Naive thymus-derived CD8-positive, alpha-beta T cell (primary cell): ENCODE data around the gene TMEM18. TPM values are rescaled to one million over a fixed set of nuclear protein-coding genes. Genes with fewer than 3 reads are reported as not detected.

ENCODE experiments used
- ATAC-seq, 2 donors: fragments of 150-1000 bp; cut with Tn5 transposase in 1 of 2; sonication (Bioruptor Pico), chemical (Tn5 transposase) in 1 of 2; 1 replicate in 1 of 2; 2 replicates in 1 of 2; pipeline ENCODE4 v1.10.0; 2021; ENCODE audit warnings: mild to moderate bottlenecking in 2 of 2, moderate library complexity in 2 of 2
- POLR2A ChIA-PET: fragments of 350-600 bp; sonication (Branson Sonifier 250); formaldehyde crosslinking; loops from one replicate; lab custom pipeline; 2021; ENCODE audit warnings: antibody characterized with exemption; lab: Charles Lee
- DNase-seq, 10 donors: peaks; one replicate each; pipeline versions ENCODE4 v3.0.0 to v3.0.0-alpha.2; 2020 to 2022
- H3K27ac Mint-ChIP-seq, 10 donors: one replicate each; pipeline ENCODE4 v1.8.0; 2020 to 2022; ENCODE audit warnings: mild to moderate bottlenecking in 10 of 10, mixed read lengths in 10 of 10, moderate library complexity in 4 of 10, inconsistent platforms in 1 of 10
- H3K27me3 Mint-ChIP-seq, 5 donors: one replicate each; pipeline ENCODE4 v1.8.0; 2021 to 2022; ENCODE audit warnings: mixed read lengths in 5 of 5
- H3K36me3 Mint-ChIP-seq, 3 donors: one replicate each; pipeline ENCODE4 v1.8.0; 2020 to 2022; ENCODE audit warnings: mixed read lengths in 3 of 3, mild to moderate bottlenecking in 2 of 3, inconsistent platforms in 1 of 3
- H3K4me1 Mint-ChIP-seq, 4 donors: one replicate each; pipeline ENCODE4 v1.8.0; 2021 to 2022; ENCODE audit warnings: mixed read lengths in 4 of 4
- H3K4me3 Mint-ChIP-seq, 10 donors: one replicate each; pipeline ENCODE4 v1.8.0; 2020 to 2022; ENCODE audit warnings: mild to moderate bottlenecking in 10 of 10, mixed read lengths in 10 of 10, moderate library complexity in 6 of 10, inconsistent platforms in 1 of 10
- H3K9me3 Mint-ChIP-seq, 9 donors: one replicate each; pipeline ENCODE4 v1.8.0; 2020 to 2022; ENCODE audit warnings: mixed read lengths in 9 of 9, mild to moderate bottlenecking in 3 of 9, inconsistent platforms in 1 of 9, moderate library complexity in 1 of 9
- polyA plus RNA-seq, 3 donors: library from polyadenylated mRNA; unstranded; fragments of 300-500 nt; fragmentation: Illumina TruSeq; gene quantifications; one replicate each; pipeline ENCODE4 v1.2.3, GENCODE V29; 2021
- total RNA-seq, 8 experiments: library from RNA in 2 of 8; stranded (reverse) in 2 of 8; gene quantifications; one replicate each; pipeline ENCODE4 v1.2.3 and lab custom pipeline; 2021 to 2026

Gene TMEM18
- total and polyA plus RNA-seq, 5 experiments from 2014 or later, result 22.1 to 41.4 (median 29.8) TPM

DNA sequence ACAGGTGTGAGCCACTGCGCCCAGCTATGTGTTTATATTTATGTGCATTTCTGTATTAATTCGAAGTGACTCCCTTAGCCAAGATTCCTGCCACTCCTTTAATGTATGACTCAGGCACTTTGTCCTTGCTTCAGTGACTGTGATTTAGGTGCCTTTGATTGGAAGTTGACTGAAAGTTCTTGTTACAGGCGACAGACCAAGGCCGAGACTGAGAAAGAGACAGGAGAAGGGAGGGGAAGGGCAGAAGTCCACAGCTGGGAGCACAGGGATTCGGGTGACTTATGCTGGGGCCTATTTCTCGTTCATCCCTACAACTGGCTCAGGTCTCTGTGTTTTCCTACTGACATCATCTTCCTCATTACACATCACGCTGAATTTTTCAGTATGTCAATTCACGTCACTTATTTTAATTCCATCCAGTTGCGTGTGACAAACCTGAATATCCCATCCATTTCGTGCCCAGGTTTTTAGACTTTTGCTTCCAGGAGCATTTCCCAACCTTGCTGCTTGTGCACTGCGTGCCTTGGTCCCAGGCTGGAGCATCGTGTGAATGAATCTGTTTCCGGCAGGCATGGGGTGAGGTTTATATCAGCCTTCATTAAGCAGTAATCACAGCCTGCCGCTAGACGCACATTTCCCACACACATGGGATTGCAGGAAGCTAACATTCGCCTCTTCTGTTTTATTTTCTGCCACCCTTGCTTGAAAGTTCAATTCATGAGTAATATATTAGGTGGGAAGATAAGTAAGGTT is 42.4 kb downstream of the TMEM18 start:
- Mint-ChIP-seq H3K27ac (peak overlapping the region in 1 of 10 donors; percentile 13), H3K9me3 (peaks cover 0 to 4% (median 0%) of the 10 kb centered on the region in 9 donors), H3K36me3 (peaks cover 0 to 3% (median 0%) of the 10 kb centered on the region in 3 donors), H3K4me3 (peak overlapping the region in 1 of 10 donors; percentile 33), H3K4me1 (peaks cover 4 to 6% (median 6%) of the 10 kb centered on the region in 4 donors), H3K27me3 (peaks cover 0 to 3% (median 0%) of the 10 kb centered on the region in 5 donors)
- ATAC-seq (no peak), DNase-seq (no peak)
- POLR2A ChIA-PET, result no interaction called here

DNA sequence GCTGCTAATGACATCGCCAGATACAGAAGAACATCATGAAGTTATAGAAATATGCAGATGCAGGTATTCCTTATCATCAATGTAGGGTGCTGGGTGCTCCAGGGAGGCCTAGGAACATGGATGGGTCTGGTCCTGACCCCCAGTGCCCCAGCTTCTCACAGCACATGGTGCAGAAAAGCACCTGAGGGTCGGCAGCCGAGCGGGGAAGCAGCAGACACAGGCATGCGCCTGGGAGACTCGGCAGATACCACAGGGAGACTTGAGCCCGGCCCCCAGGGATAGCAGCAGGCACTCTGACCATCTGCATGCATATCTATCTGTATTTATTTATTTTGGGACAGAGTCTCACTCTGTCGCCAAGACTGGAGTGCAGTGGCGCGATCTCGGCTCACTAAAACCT is 43.2 kb downstream of the TMEM18 start:
- H3K4me3 Mint-ChIP-seq, result peak overlapping the region in 1 of 10 donors; percentile 2
- ATAC-seq (no peak), DNase-seq (no peak)
- peaks cover 4 to 6% (median 6%) of the 10 kb centered on the region in 4 donors for H3K4me1 Mint-ChIP-seq
- peaks cover 0 to 6% (median 0%) of the 10 kb centered on the region in 5 donors for H3K27me3 Mint-ChIP-seq
- peaks cover 0 to 3% (median 0%) of the 10 kb centered on the region in 3 donors for H3K36me3 Mint-ChIP-seq
- peaks cover 0 to 4% (median 0%) of the 10 kb centered on the region in 9 donors for H3K9me3 Mint-ChIP-seq
- no peak overlapping the region for H3K27ac Mint-ChIP-seq
- POLR2A ChIA-PET, result no interaction called here

DNA sequence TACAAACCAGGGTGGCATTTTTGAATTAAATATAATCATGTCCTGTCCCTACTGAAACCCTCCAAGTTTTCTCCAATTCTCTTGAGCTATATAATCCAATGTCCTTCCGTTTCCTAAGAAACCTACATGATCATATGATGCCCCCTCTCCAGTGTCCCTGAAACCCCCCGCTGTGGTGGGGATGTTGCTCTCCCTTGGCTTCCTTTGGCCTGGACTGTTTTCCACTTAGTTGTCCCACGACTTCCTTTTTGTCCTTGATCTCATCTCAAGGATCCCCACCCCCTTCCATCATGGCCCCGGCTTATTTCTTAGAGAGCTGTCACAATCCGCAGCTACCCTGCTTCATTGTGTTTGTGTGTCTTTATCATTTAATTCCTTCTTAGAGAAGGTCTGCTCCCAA is 43.8 kb downstream of the TMEM18 start:
- Mint-ChIP-seq H3K4me1 (peaks cover 4 to 6% (median 6%) of the 10 kb centered on the region in 4 donors), H3K36me3 (peaks cover 0 to 3% (median 0%) of the 10 kb centered on the region in 3 donors), H3K27ac (no peak overlapping the region), H3K4me3 (no peak overlapping the region), H3K9me3 (peaks cover 0 to 4% (median 0%) of the 10 kb centered on the region in 9 donors), H3K27me3 (peaks cover 0 to 9% (median 0%) of the 10 kb centered on the region in 5 donors)
- DNase-seq (no peak), ATAC-seq (no peak)
- POLR2A ChIA-PET, result no interaction called here

DNA sequence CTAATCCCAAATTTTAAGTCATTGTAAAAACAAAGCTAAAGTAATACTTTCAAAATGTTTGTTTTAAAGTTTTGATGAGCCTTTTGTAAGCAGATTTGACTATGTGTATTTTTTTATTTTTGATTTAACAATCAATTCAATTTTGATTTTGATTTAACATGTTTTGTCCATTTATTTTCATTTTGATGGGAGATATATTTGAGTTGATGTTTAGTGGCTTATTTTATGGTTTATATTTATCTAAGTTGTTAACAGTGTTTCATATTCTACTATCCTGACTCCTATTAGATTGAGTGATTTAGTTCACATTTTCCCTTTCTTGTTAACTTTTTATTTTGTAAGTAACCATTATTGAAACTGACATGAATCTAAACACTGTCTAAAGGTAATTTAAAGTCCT is 44.7 kb downstream of the TMEM18 start:
- Mint-ChIP-seq H3K4me3 (no peak overlapping the region), H3K36me3 (peaks cover 0 to 3% (median 0%) of the 10 kb centered on the region in 3 donors), H3K9me3 (peaks cover 0 to 4% (median 0%) of the 10 kb centered on the region in 9 donors), H3K27me3 (peaks cover 0 to 11% (median under 1%) of the 10 kb centered on the region in 5 donors), H3K4me1 (peaks cover 4 to 6% (median 6%) of the 10 kb centered on the region in 4 donors), H3K27ac (no peak overlapping the region)
- POLR2A ChIA-PET, result interaction anchor here (0.6 kb wide), 1 partner anchor 11 kb away, joined by 3 read pairs; no protein-coding TSS in a partner anchor
- ATAC-seq, result no peak
- DNase-seq, result no peak

DNA sequence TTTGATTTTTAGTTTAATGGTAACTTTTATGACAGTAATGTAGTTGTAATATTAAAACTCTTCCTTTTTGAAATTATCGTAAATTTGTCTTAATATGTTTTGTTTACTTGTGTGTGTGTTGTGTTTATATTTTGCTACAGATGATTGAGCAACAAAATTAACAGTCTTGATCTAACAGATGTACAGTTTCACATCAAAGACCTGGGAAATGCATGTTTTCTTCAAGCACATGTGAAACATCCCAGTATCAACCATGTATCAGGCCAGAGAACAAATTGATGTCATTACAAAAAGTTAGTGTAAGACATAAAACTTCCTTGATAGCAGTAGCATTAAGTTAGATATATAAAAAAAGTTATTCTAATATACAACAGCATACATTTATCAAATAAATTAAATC is 45.5 kb downstream of the TMEM18 start:
- H3K4me3 Mint-ChIP-seq, result no peak overlapping the region
- POLR2A ChIA-PET, result no interaction called here
- H3K9me3 Mint-ChIP-seq, result peaks cover 0 to 4% (median 0%) of the 10 kb centered on the region in 9 donors
- H3K4me1 Mint-ChIP-seq, result peaks cover 0 to 2% (median 1%) of the 10 kb centered on the region in 4 donors
- DNase-seq (no peak), ATAC-seq (no peak)
- H3K36me3 Mint-ChIP-seq, result peaks cover 0 to 3% (median 0%) of the 10 kb centered on the region in 3 donors
- peaks cover 0 to 11% (median 2%) of the 10 kb centered on the region in 5 donors for H3K27me3 Mint-ChIP-seq
- H3K27ac Mint-ChIP-seq, result no peak overlapping the region

DNA sequence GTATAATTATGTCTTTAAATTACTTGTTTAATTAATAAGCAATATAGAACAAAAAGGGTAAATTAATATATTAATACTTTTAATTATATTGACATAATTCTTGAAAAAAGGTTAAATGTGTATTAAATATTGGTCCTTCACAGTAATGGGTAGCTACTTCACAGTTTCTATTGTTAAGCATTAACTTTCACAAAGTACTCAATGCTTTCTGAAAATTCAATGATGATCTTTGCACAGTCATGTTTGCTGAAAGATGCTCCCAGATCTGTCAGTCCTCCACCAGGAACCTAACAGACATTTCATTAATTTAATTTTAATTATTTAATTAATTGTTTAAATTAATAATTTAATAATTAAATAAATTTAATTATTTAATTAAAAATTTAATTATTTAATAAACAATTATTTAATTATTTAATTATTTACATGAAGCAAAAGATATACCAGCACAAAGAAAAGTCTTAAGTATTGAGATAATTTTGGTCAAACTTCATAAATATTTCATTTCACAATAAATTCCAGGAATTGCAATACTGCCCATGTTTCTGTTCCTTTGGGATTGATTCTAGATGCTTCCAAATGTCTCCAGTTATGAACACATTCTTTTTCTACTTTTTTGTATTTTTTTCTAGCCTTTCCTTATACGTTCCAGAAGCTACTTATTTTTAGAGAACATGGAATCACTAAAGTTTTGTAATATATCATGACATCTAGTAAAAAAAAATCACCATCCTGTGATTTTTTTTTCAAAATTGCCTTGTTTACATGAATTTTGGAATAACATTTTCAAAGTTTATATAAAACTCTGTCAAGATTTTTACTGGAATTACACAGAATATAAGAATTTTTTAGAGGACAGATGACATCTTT is 46.5 kb downstream of the TMEM18 start:
- peaks cover 0 to 4% (median 0%) of the 10 kb centered on the region in 9 donors for H3K9me3 Mint-ChIP-seq

DNA sequence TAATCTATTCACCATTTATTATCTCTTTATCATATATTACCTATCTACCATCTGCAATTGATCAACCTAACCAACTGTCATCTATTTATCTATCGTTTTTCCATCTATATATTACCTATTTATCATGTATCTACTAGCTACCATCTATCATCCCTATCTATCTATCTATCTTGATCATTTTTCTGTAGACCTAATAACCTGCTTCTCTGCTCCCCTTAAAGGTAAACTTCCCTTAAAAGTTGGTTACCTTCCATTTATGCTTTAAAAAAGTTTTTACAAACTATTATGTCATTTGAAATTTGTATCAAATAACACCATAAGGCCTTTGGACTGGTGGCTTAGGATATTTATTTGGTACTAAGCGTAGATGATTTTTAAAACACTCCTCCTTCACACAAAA is 47.2 kb downstream of the TMEM18 start:
- Mint-ChIP-seq H3K27me3 (peaks cover 0 to 11% (median 3%) of the 10 kb centered on the region in 5 donors), H3K4me3 (no peak overlapping the region), H3K4me1 (no peaks in the 10 kb centered on the region), H3K36me3 (peaks cover 0 to 3% (median 0%) of the 10 kb centered on the region in 3 donors), H3K27ac (no peak overlapping the region), H3K9me3 (peaks cover 0 to 4% (median 0%) of the 10 kb centered on the region in 9 donors)
- DNase-seq (no peak), ATAC-seq (no peak)
- POLR2A ChIA-PET, result no interaction called here

More for the DNA sequence above, 46.5 kb downstream of the TMEM18 start:
- Mint-ChIP-seq H3K27me3 (peaks cover 0 to 10% (median 2%) of the 10 kb centered on the region in 5 donors), H3K4me1 (no peaks in the 10 kb centered on the region), H3K36me3 (peaks cover 0 to 3% (median 0%) of the 10 kb centered on the region in 3 donors), H3K27ac (no peak overlapping the region), H3K4me3 (no peak overlapping the region)
- POLR2A ChIA-PET, result no interaction called here
- DNase-seq, result no peak
- no peak for ATAC-seq

DNA sequence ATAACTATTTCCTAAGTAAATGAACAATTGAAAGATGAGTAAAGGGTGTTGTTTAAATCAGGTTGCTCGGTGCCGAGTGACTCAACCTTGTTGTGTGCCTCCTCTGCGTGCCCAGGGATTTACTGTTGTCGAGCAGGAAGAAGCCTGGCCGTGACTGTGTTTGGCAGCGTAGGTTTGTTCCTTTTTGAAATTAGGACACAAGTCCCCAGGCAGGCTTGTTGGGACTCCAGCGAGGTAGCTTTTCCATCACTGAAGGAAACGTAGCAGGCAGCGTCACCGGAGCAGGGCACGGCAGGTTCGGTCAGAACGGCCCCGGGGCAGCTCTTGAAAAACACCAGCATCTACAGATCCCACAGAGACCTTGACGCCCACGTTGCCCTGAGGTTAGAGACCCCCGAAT is 48.6 kb downstream of the TMEM18 start:
- peaks cover 0 to 12% (median 3%) of the 10 kb centered on the region in 5 donors for H3K27me3 Mint-ChIP-seq
- no peak overlapping the region for H3K27ac Mint-ChIP-seq
- H3K4me1 Mint-ChIP-seq, result no peaks in the 10 kb centered on the region
- H3K9me3 Mint-ChIP-seq, result peaks cover 0 to 4% (median 0%) of the 10 kb centered on the region in 9 donors
- H3K4me3 Mint-ChIP-seq, result no peak overlapping the region
- H3K36me3 Mint-ChIP-seq, result peaks cover 0 to 3% (median 0%) of the 10 kb centered on the region in 3 donors
- POLR2A ChIA-PET, result no interaction called here
- ATAC-seq (no peak), DNase-seq (no peak)

DNA sequence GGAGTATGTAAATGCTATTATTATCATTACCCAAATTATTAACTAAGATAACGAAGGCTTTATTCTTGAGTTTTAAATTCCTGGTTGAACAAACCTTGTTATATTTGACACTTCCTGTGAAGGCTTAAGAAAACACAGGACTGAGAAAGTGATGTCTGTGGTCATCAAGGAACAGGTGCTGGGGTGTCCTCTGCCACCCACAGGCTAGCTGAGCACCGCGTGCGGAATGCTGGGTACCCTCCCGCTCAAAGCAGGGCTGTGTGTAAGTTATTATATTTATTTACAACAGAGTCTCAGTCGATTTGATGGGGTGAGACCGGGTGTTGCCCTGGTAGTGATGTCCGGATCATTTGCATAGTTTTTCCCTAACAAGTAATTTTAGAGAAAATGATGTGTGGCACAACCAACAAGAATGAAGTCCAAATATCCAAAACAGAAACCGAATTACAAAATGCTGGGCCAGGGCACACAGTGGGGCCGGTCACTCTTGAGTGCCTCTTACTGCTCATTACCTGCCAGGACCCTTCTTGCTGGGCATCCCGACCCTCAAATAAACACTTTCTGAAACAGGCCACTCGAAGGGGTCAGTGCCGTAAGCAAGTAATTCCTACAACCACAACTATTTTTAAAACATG is 49.2 kb downstream of the TMEM18 start:
- peaks cover 0 to 3% (median 0%) of the 10 kb centered on the region in 3 donors for H3K36me3 Mint-ChIP-seq
- DNase-seq, result no peak
- H3K4me3 Mint-ChIP-seq, result no peak overlapping the region
- POLR2A ChIA-PET, result no interaction called here
- no peak overlapping the region for H3K27ac Mint-ChIP-seq
- H3K27me3 Mint-ChIP-seq, result peaks cover 0 to 12% (median 3%) of the 10 kb centered on the region in 5 donors
- H3K9me3 Mint-ChIP-seq, result peaks cover 0 to 4% (median 0%) of the 10 kb centered on the region in 9 donors
- H3K4me1 Mint-ChIP-seq, result no peaks in the 10 kb centered on the region
- no peak for ATAC-seq

DNA sequence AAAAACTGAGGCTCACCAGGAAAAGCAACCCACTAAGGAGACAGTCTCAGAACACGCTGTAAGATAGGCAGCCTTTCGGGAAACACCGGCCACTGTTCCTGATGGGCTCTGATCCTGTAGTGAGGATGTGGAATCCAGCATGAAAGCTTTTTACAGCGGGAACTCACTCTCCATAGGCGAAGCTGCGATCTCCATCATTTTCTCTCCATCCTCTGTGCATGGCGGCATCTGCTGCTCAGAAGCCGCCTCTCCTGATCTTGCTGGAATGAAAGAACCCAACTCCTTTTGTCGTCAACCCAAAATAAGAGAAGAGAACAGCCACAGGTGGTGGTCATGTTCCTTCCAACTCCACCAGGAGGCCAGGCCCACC is 49.9 kb downstream of the TMEM18 start:
- no peak overlapping the region for H3K27ac Mint-ChIP-seq
- H3K4me3 Mint-ChIP-seq, result no peak overlapping the region
- POLR2A ChIA-PET, result no interaction called here
- H3K4me1 Mint-ChIP-seq, result no peaks in the 10 kb centered on the region
- DNase-seq (no peak), ATAC-seq (no peak)
- peaks cover 0 to 3% (median 0%) of the 10 kb centered on the region in 3 donors for H3K36me3 Mint-ChIP-seq
- H3K9me3 Mint-ChIP-seq, result peaks cover 0 to 4% (median 0%) of the 10 kb centered on the region in 9 donors
- peaks cover 0 to 12% (median 3%) of the 10 kb centered on the region in 5 donors for H3K27me3 Mint-ChIP-seq

DNA sequence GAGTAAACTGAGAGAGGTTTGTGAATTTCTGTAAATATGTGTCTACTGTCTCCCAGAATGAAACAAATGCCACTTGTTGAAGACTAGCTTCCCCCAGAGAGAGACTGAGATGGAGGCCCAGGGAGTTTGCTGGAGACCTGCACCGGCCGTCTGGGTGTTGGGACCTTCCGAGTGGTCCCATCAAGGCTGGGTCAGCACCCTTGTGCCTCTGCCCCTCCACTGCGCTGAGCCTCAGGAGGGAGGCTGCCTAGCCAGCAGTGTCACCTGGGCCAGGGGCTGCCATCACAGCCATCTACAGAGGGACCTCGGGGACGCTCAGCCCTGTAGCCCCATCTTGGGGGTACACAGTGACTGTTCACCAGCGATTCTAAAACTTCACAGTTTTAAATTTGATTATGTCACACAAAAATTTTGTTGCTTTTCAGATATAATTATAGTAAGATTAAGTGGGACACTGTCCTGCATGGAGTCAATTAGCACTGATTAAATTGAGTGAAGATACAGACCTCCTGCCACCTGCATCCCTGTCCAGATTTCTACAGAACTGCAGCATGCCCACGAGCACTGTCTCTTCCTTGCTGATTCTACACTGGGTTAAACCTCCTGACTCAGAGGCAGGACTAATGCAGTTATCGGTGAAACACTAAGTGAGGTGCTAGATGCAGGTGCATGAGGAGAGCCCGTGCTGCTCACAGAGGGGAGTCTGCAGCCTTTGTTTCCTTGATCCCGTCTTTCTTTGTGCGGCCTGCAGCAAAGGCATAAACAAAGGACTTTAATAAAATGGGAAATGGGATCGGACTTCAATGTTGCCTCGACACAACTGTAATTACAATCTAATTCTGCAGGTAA is 50.5 kb downstream of the TMEM18 start:
- Mint-ChIP-seq H3K36me3 (peaks cover 0 to 2% (median 0%) of the 10 kb centered on the region in 3 donors), H3K9me3 (peaks cover 0 to 2% (median 0%) of the 10 kb centered on the region in 9 donors), H3K4me1 (no peaks in the 10 kb centered on the region), H3K4me3 (no peak overlapping the region), H3K27ac (peak overlapping the region in 1 of 10 donors; percentile 46), H3K27me3 (peaks cover 0 to 12% (median 3%) of the 10 kb centered on the region in 5 donors)
- POLR2A ChIA-PET, result no interaction called here
- DNase-seq (no peak), ATAC-seq (no peak)
